ENCODE measurements around the gene MEN1. TPM values are rescaled to one million over a fixed set of nuclear protein-coding genes. Genes with fewer than 3 reads are reported as not detected.

MEN1 gene
- 10 to 100 TPM; 34.8 to 37.5 TPM for total RNA-seq

DNA sequence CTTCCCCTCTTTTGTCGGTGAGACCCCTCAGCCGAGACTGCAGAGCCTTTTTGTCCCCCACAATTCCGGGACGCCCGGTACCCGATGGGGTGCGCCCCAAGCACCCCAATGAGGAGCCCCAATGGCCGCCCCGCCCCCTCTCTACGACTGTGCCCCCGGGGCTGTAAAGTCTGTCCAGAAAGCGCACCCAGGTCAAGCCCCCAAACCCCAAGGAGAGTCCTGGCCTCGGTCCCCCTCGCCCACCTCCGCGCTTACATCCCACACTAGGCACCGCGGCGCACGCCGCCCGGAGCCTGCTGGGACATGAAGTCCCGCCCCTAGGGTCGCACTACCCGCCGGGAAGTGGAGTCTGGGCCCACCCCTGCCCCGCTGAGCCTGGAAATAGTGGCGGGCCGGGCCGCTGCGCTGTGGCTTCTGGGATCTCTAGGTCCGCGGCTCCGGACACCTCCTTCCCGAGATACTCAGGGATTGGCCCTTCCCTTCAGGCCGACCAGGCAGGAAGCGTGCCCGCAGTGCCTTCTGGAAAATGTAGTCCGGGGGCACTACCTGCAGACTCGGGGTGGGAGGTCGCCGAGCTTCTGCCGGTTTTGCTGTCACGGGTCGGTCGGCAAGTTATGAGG is at the start of gene MEN1:
MEN1 (minus strand) TSS at position 281 of the 620 bp plus-strand sequence. CDS start 442 bp downstream, outside the sequence.

DNA sequence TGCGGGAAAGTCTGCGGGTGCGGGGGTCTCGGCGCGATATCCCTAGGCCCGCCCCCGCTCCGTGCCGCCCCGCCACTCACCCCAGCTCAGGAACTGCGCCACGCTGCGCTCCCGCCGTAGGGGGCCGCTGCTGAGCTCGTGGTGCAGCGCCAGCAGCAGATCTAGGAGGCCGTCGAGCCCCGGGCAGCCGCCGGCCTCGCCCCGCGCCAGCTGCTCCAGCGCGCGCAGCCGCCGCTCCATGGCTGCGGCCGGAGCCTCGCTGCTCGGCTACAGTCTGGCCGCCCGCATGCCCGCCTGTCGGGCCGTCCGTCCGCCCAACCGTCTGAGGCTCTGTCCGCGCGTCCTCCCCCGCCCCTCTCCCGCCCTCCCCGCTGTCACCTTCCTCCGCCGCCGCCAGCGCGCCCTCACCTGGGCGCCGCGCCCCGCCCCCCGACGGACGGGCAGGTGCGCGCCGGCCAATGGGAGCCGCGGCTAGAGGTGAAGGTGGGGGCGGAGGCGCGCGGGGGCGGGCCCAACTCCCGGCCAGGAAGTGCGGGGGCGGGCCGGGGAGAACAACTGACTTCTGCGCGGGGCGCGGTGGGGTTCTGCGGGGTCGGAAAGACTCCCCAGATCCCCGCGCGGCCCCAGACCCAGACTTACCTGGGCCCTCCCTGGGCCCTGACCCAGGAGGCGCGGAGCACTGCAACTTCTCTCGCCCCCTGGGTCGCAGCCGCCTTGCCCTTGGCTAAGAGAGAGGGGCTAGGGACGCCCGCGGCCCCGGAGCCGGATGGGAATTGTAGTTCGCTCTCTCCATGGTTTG is 34.2 kb upstream of the MEN1 start, which contains the start of gene CDC42BPG:
CDC42BPG (minus strand) TSS at position 324 of the 799 bp plus-strand sequence; CDS start at position 240, 84 bp downstream.

DNA sequence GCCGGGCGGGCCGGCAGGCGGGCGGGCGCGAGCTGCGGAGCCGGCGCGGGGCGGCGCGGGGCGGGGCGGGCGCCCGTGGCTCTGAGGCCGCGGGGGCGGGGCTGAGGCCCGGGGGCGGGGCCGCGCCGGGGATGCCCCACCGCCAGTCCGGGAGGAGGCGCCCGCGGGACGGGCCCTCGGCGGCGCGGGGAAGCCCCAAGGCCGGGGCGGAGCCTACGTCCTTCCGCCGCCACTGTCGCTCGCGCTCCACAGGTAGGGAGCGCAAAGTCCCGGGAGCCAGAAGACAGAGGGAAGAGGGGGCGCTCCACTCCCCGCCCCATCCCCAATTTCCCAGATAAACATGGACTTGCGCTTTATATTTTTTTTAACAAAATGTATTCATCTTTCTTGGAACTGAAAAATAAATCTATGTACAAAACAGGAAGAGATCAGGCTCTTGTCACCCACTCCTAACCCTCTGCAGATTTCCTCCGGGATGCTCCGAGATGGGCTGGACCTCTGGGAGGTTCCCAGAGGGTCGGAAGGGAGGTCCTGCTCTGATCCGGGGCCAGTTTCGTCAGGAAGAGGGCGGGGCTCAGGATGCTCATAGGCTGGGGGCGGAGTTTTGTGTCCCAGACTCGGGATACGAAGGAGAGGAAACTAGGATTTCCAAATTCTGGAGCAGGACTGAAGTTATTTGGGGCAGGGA is 7.0 kb downstream of the MEN1 start, which contains the start of gene MAP4K2:
MAP4K2 (minus strand) TSS at position 57 of the 688 bp plus-strand sequence. CDS start 65 bp downstream, outside the sequence.

DNA sequence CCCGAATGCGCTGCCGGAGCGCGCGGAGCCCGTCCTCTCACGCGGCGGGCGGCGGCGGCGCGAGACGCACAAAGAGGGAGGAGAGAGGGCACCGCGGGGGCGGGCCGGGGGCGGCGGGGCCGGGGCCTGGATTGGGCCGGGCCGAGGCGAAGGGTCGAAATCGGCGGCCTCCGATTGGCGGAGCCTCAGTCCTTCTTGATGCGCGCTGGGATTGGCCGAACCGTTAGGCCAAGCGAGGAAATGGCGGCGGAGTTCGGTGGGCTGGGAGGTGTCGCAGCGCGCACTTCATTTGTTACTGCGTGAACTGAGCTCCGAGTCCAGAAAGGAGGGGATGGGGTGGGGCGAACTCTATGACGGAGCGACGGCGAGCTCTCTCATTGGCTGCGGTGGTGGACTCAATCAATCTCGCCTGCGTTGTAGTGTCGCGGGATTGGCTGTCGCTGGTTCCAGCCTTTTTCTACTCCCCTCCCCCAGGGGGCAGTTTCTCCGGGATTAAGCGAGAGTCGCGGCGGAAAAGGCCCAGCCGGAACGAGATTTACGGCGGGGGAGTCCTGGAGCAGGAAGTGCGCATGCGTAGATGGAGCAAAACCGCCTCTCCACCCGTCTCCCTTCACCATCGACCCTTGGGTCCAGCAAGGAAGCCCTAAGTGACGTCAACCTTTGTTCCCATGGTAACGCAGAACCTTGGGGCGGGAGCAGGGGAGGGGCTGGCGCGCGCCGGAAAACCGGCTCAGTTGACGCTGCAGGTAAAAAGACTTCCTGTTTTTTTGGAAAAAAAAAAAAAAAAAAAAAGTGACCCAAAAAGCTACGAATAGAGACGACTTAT is 31.7 kb downstream of the MEN1 start, which contains the start of gene SF1:
SF1 (minus strand) TSS at position 70 of the 826 bp plus-strand sequence. CDS start 150 bp downstream, outside the sequence.

DNA sequence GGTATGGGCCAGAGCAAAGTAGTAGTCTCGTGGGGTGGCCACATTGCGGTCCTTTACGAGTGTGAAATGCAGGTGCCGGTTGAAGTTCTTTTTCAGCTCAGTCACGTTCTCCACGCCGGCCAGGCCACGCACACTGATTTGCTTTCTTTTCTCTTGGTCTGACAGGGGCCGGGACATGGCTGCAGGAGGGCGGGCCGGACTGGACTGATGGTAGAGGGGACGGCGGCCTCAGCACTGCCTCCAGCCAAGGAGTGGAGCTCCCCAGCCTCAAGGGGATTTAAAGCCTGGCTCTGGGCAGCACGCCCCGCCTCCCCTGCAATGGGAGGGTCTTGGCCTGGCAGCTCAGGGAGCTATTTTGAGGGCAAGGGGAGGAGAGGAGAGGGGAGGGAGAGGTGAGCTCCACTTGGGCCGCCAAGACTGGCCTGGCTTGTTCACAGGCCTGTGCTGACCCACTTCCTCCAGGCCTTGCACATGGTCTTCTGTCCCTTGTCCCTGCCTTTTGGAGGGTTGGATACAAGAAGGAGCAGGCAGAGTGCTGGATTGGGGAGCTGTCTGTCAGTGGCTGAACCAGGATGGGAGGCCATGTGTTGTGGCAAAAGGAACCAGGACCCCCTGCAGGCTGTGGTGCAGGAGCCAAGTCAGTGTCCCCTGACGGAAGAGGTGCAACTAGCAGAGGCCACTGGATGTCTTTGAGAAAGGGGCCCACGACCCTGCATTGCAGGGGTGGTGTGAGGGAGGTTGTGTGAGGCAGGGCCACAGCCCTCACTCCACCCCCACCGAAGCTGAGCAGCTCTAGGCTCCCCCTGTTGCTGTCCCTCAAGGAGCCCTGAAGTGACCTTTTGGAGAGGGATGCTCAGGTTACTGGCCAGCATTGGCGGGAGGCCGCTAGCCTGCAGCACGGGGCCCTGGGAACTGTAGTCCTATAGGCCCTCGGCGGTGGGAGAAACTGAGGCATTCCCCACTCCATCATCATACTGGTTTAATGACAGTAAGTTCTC is 50.3 kb downstream of the MEN1 start, which contains the start of gene PYGM:
PYGM (minus strand) TSS at position 253 of the 998 bp plus-strand sequence; CDS start at position 177, 76 bp downstream.

Other genes starting within 250 kb of the MEN1 start
- gene SLC22A12, start 219.3 kb downstream of the MEN1 start, total RNA-seq, result not detected
- gene NRXN2, start 87.4 kb downstream of the MEN1 start, total RNA-seq, result under 1 TPM in 1 of 2 experiments, not detected in 1; 0.20 TPM
- gene RASGRP2, start 66.4 kb downstream of the MEN1 start, total RNA-seq, result 100 to 1,000 TPM; 250 to 274 TPM
- gene PYGM, start 50.6 kb downstream of the MEN1 start, total RNA-seq, result 1 to 10 TPM; 5.2 to 5.9 TPM
- gene SF1, start 32.0 kb downstream of the MEN1 start, total RNA-seq, result 100 to 1,000 TPM; 467 to 471 TPM
- gene MAP4K2, start 7.3 kb downstream of the MEN1 start, total RNA-seq, result 10 to 100 TPM; 88.2 to 92.8 TPM
- 1 to 10 TPM; 1.8 to 2.2 TPM for gene CDC42BPG, start 34.1 kb upstream of the MEN1 start, total RNA-seq
- 100 to 1,000 TPM; 114 to 120 TPM for gene EHD1, start 68.1 kb upstream of the MEN1 start, total RNA-seq
- 10 to 100 TPM; 31.0 to 32.6 TPM for gene ATG2A, start 106.7 kb upstream of the MEN1 start, total RNA-seq
- gene PPP2R5B, start 114.1 kb upstream of the MEN1 start, total RNA-seq, result 10 to 100 TPM; 19.8 to 20.3 TPM
- not detected for gene GPHA2, start 125.3 kb upstream of the MEN1 start, total RNA-seq
- gene MAJIN, start 161.6 kb upstream of the MEN1 start, total RNA-seq, result under 1 TPM; 0.20 to 0.36 TPM
- under 1 TPM in 1 of 2 experiments, not detected in 1; 0.19 TPM for gene BATF2, start 186.4 kb upstream of the MEN1 start, total RNA-seq
- gene ARL2, start 203.6 kb upstream of the MEN1 start, total RNA-seq, result 10 to 100 TPM; 49.1 to 54.1 TPM
- 10 to 100 TPM; 25.9 to 27.5 TPM for gene SNX15, start 216.9 kb upstream of the MEN1 start, total RNA-seq
- gene SAC3D1, start 230.7 kb upstream of the MEN1 start, total RNA-seq, result 10 to 100 TPM; 29.0 to 29.6 TPM
- 10 to 100 TPM; 11.8 to 12.4 TPM for gene NAALADL1, start 248.0 kb upstream of the MEN1 start, total RNA-seq

Data from activated naive CD4-positive, alpha-beta T cell treated with anti-CD3 and anti-CD28 coated beads, Interleukin-2, amount 10 ng/mL, durations not matched to agents 5 hours and 36 hours (primary cell).